ENCODE results near the gene FRAS1.

- TF ChIP-seq CTCF (IDR thresholded peaks at IDR 0.05) (no peak), POLR2A (IDR thresholded peaks at IDR 0.05) (no peak)
These were observed 105.7 kb downstream of the FRAS1 start for GRCh38 chr4:78162821-78163220.

Data from heart left ventricle (tissue), 13 donors.